Nephron progenitor cell (in vitro differentiated cells): ENCODE measurements around the gene SLAMF1.

Source experiments
- DNase-seq: peaks from one replicate; pipeline ENCODE4 v3.0.0; 2021
- H3K27ac Mint-ChIP-seq: 2 replicates; pipeline ENCODE4 v1.8.0; 2021; ENCODE audit warnings: mild to moderate bottlenecking, moderate library complexity, mixed read lengths
- H3K27me3 Mint-ChIP-seq: 2 replicates; pipeline ENCODE4 v1.8.0; 2021; ENCODE audit warnings: mild to moderate bottlenecking, low read depth, mixed read lengths; ENCODE audit not compliant: poor library complexity
- H3K36me3 Mint-ChIP-seq: 2 replicates; pipeline ENCODE4 v1.8.0; 2021; ENCODE audit warnings: low read depth, mixed read lengths
- H3K4me1 Mint-ChIP-seq: 2 replicates; pipeline ENCODE4 v1.8.0; 2021; ENCODE audit warnings: mixed read lengths
- H3K4me3 Mint-ChIP-seq: 2 replicates; pipeline ENCODE4 v1.8.0; 2021; ENCODE audit warnings: mild to moderate bottlenecking, moderate library complexity, mixed read lengths
- H3K9me3 Mint-ChIP-seq: 2 replicates; pipeline ENCODE4 v1.8.0; 2021; ENCODE audit warnings: mild to moderate bottlenecking, moderate library complexity, mixed read lengths
- CTCF ChIP-seq: fragments of 200-600 bp; sonication (generic); IDR thresholded peaks from 2 replicates; pipeline ENCODE4 v1.5.0; 2021; ENCODE audit warnings: antibody characterized with exemption

SLAMF1 gene

GRCh38 chr1:160636076-160636475, 10.8 kb downstream of the SLAMF1 start:
- no peak for TF ChIP-seq CTCF
- H3K36me3 Mint-ChIP-seq, result no peaks in the 10 kb centered on the region
- H3K9me3 Mint-ChIP-seq, result no peaks in the 10 kb centered on the region
- DNase-seq, result no peak
- H3K27ac Mint-ChIP-seq, result no peak overlapping the region
- H3K4me1 Mint-ChIP-seq, result peaks cover 34% of the 10 kb centered on the region
- peaks cover 3% of the 10 kb centered on the region for H3K27me3 Mint-ChIP-seq
- no peak overlapping the region for H3K4me3 Mint-ChIP-seq

- no peak overlapping the region for H3K4me3 Mint-ChIP-seq
- TF ChIP-seq CTCF, result no peak
- no peaks in the 10 kb centered on the region for H3K36me3 Mint-ChIP-seq
- no peak overlapping the region for H3K27ac Mint-ChIP-seq
- no peaks in the 10 kb centered on the region for H3K9me3 Mint-ChIP-seq
- DNase-seq, result no peak
- peaks cover 3% of the 10 kb centered on the region for H3K27me3 Mint-ChIP-seq
- peaks cover 46% of the 10 kb centered on the region for H3K4me1 Mint-ChIP-seq
Observed at GRCh38 chr1:160634543-160635491, 12.0 kb downstream of the SLAMF1 start.

GRCh38 chr1:160633330-160633903, 13.4 kb downstream of the SLAMF1 start:
- TF ChIP-seq CTCF, result no peak
- Mint-ChIP-seq H3K4me3 (no peak overlapping the region), H3K27ac (no peak overlapping the region), H3K36me3 (no peaks in the 10 kb centered on the region), H3K27me3 (peaks cover 3% of the 10 kb centered on the region), H3K9me3 (no peaks in the 10 kb centered on the region), H3K4me1 (peaks cover 47% of the 10 kb centered on the region)
- DNase-seq, result no peak

GRCh38 chr1:160631983-160632625, 14.7 kb downstream of the SLAMF1 start:
- no peak overlapping the region for H3K27ac Mint-ChIP-seq
- peaks cover 36% of the 10 kb centered on the region for H3K4me1 Mint-ChIP-seq
- no peaks in the 10 kb centered on the region for H3K9me3 Mint-ChIP-seq
- no peak for DNase-seq
- TF ChIP-seq CTCF, result no peak
- no peak overlapping the region for H3K4me3 Mint-ChIP-seq
- H3K36me3 Mint-ChIP-seq, result no peaks in the 10 kb centered on the region
- peaks cover 3% of the 10 kb centered on the region for H3K27me3 Mint-ChIP-seq

GRCh38 chr1:160630523-160631451, 16.1 kb downstream of the SLAMF1 start:
- H3K27ac Mint-ChIP-seq, result no peak overlapping the region
- no peaks in the 10 kb centered on the region for H3K36me3 Mint-ChIP-seq
- DNase-seq, result no peak
- H3K27me3 Mint-ChIP-seq, result peaks cover 3% of the 10 kb centered on the region
- no peak for TF ChIP-seq CTCF
- no peak overlapping the region for H3K4me3 Mint-ChIP-seq
- no peaks in the 10 kb centered on the region for H3K9me3 Mint-ChIP-seq
- H3K4me1 Mint-ChIP-seq, result peaks cover 33% of the 10 kb centered on the region
